GM19043 (cell line): Measurements from ENCODE around the gene CEACAM16.
"Not testable (repeated sequence)": the region's sequence is repeated elsewhere in the genome, so short reads cannot be mapped to it uniquely, and the experiment has no call there.

Experiments used
- ATAC-seq: cut with Tn5 transposase; IDR thresholded peaks from one replicate; pipeline ENCODE4 v1.9.1; 2021; ENCODE audit warnings: low read depth; ENCODE audit not compliant: unreplicated experiment

Gene CEACAM16

GRCh38 chr19:44675521-44675920 lies 23.4 kb upstream of the CEACAM16 start:
- no peak for ATAC-seq

DNA sequence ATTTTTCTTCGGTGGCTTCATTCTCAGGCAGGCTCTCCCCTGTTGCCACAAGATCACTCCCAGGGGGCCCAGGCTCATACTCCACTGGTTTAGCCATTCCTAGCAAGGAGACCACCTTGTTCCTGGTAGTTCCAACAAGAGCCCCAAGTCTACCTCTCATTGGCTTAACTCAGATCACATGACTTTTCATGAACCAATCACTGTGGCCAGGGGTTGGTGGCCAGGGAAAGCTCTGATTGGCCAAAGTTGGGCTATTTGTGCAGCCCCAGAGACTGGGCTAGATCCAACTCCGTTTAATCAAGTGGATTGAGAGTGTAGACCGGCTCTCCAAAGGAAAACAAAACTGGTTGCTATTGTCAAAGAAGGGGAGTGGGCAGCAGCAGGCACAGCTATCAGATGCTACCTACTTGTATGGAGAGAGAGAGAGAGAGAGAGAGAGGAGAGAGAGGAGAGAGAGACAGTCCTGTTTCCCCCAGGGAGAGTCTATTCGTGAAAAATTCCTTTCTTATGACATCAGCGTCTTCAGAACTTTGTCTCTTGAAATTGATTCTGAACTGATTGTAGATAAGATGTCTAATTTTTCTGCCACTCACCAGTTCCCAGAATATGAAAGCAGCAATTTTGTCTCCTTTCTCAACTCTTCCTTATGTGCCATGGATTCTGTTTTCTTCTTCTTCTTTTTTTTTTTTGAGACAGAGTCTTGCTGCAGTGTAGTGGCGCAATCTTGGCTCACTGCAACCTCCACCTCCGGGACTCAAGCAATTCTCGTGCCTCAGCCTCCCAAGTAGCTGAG lies 21.7 kb upstream of the CEACAM16 start:
- ATAC-seq = no peak

DNA sequence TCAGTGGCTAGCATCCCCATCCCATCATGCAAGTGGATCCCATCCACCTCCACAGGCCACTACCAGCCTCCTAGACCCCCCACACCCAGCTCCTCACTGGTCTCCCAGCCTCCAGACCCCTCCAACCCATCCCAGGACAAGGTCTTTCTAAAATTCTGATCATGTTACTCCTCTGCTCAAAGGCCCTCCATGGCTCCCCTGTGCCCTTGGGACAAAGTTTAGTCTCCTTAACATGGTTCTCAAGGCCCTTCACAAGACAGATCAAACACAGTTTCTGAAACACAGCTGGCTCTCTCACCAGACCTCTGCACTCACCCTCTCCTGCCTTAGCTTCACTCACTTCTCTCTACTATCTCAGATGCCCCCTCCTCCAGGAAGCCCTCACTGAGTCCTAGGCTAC lies 18.4 kb upstream of the CEACAM16 start:
- no peak for ATAC-seq

DNA sequence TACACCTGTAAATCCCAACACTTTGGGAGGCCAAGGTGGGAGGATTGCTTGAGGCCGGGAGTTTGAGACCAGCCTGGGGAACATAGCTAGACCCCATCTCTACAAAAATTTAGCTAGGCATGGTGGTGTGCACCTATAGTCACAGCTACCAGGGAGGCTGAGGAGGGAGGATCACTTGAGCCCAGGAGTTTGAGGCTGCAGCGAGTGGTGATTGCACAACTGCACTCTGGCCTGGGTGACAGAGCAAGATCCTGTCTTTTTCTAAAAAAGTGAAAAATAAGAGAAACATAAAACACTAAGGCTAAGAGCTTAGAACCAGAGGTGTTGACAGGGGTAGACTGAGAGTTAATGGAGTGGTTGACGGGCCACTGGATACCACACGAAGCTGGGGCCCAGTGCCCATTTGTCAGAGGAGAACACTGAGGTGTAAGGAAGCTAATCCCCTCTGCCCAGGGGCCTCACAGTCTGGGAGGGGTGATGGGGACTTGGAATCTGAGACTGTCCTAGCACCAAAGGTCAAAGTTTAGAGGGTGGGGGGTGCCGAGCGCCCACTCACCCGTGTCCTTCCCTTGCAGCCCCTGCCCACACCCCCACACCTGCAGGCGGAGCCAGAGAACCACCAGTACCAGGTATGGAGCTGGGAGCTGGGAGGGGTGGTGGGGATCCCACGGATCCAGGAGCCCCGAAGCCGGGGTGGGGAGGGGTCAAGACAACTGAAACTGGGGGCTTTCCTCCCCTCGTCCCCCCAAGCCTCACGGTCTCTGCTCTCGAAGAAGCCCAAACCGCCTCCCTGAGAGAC lies 16.8 kb upstream of the CEACAM16 start:
- no peak for ATAC-seq

- no peak for ATAC-seq
These were observed 16.1 kb upstream of the CEACAM16 start for GRCh38 chr19:44682807-44683206.

DNA sequence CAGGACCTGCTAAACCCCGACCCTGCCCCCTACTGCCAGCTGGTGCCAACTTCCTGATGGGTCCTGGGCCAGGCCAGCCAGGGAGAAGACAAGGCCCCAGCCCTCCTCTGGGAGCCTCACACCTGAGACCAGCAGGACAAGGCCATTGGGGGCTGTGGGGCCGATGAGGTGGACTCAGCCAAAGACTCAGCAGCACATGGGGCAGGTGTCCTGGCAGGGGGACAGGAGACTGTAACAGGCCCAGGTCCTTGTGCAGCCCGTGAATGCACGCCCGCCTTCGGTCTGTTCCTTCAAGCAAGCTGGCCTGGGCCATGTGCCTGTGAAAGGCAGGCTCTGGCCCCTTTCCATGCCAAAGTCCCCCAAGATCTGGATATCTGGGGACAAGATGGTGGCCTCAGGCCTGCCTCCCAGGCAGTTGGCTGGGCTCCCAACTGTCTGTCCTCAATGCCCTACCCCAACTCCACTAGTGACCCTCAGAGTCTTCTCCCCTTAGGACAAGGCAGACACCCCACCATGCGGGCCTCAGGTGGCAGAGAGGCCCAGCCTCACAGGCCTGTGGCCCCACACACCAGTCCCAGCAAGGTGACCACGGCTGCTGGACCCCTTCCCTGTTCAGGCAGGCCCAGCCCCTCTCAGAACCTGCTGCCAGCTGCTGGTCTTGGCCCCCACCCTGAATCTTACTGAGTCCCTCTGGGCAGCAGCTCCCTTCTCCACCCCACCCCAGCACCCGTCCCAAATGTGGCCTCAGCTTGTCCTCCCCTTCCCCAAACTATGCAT lies 15.3 kb upstream of the CEACAM16 start:
- no peak for ATAC-seq

DNA sequence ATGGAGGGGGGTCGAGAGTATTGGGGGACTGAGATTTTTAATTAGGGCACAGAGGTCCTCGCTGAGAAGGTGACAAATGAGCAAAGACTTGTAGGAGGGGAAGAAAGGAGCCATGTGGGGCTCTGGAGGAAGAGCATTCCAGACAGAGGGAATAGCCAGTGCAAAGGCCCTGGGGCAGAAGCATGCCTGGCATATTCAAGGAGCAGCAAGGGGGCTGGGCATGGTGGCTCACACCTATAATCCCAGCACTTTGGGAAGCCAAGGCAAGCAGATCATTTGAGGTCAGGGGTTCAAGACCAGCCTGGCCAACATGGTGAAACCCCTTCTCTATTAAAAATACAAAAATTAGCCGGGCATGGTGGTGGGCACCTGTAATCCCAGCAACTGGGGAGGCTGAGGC lies 14.6 kb upstream of the CEACAM16 start:
- ATAC-seq = not testable (repeated sequence)

GRCh38 chr19:44684892-44685863 lies 13.8 kb upstream of the CEACAM16 start:
- ATAC-seq = no peak

- ATAC-seq = no peak
These were observed 13.1 kb upstream of the CEACAM16 start for GRCh38 chr19:44685877-44686276.

DNA sequence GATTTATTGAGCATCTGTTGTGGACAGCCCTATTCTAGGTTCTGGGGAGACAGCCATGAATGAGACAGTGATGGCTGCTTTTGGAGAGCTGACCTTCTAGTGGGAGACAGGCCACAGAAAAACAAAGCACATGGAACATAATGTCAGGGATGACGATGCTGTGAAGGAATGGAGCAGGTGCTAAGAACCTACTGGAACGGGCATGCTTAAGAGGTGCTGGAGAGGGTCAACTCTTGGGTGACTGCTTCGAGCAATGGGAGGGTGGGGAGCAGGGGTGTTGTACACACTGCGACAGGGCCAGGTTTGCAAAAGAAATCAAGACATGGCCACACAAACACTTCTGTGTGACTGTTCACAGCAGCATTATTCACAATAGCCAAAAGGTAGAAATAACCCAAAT lies 12.1 kb upstream of the CEACAM16 start:
- ATAC-seq = no peak

DNA sequence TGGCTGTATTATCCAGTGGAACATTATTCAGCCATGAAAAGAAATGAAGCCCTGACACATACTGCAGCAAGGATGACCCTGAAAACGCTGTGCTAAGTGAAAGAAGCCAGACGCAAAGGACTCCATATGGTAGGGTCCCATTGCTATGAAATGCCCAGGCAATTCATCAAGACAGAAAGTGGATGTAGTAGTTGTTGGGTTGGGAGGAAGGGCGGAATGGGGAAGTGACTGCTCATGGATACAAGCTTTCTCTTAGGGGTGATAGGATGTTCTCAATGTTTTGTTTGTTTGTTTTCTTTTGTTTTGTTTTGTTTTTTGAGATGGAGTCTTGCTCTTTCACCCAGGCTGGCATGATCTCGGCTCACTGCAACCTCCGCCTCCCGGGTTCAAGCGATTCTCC lies 11.1 kb upstream of the CEACAM16 start:
- no peak for ATAC-seq

DNA sequence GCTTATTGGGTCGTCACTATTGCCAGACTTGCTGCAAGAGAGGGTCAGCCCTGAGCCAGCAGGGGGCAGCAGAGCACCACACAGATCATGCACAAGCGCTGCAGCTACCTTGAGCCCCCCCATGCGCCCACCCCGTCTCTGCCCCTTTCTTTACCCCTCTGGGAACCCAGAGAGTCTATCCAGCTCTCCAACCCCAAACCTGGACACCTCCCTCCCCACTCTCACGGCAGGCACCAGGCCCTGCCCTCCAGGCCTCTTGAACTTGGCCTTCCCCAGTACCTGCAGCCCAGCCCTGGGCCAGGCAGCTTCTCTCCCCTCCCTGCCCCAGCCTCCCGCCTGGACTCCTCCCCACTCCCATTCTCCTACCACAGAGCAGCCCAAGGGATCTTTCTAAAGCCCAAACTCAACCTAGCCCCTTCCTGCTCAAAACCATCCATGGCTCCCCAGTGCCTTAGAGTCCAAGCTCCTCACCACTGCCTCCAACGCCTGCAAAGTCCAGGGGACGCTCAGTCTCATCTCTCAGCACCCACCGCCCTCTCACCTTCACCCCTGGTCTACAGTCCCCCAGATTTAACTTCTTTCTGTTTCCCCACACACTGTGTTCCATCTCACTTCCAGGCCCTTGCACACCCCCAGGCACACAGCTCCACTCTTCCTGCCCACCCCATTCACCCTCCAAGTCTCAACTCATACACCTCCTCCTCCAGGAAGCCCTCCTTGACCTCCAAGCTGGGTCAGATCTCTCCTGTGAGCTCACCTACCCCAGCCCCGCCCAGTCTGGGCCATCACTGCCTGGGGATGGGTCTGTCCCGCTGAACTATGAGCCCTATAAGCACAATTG lies 9.4 kb upstream of the CEACAM16 start:
- no peak for ATAC-seq

DNA sequence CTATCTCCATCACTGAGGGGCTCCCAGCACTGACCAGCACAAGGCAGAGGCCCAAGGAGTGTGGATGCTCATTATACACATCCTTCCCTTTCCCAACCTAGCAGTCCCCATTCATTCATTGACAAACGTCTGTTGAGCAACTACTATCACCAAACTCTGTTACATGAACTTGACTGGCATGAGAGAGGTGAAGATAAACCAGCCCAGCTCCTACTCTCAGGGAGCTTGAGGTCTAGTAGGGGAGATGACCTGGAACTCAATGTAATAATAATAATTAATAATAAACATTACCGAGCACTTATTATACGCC lies 8.9 kb upstream of the CEACAM16 start:
- no peak for ATAC-seq

DNA sequence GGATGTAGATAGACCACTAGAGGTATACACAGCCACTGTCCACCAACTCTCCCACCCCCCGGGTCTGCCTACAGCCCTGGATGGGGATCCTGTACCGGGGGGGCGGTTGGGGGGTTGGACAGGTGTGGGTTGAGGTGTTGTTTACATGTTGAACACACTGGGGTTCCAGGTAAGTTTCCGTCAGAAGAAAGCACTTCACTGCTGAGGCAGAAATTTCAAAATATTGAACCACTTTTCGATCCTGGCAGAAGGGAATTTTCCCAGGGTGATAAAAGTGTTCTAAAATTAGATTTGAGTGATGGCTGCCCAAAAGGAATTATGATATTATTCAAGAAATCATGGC lies 6.6 kb upstream of the CEACAM16 start:
- ATAC-seq = no peak

- ATAC-seq = no peak
These were observed 4.8 kb upstream of the CEACAM16 start for GRCh38 chr19:44694184-44694579.

GRCh38 chr19:44696939-44697669 lies 1.8 kb upstream of the CEACAM16 start:
- no peak for ATAC-seq

DNA sequence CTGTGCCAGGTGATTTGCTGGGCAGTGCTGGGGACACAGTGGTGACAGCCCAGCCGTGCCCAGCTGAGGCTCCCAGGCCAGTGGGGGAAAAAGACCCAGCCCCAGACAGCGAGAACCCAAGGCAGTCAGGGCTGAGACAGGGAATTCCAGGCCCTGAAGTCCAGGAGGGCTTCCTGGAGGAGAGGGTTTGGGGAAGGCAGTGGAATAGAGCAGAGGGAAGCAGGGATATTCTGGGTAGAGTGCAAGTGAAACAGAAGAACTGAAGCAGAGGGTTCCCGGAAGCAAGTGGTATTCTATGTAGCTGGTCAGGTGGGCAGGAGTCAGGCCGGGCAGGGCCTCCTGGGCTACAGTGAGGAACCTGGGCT lies 1.3 kb upstream of the CEACAM16 start:
- ATAC-seq = no peak

GRCh38 chr19:44700547-44700946 lies 1.6 kb downstream of the CEACAM16 start:
- ATAC-seq = no peak

- ATAC-seq = no peak
These were observed 2.3 kb downstream of the CEACAM16 start for GRCh38 chr19:44701228-44701627.
